WERI-Rb-1 (cell line): Measurements from ENCODE around the gene ADCY5.

Experiments
- DNase-seq: peaks from one replicate; pipeline ENCODE4 v3.0.0-alpha.2; 2020
- H3K27ac ChIP-seq: fragments of 250-450 bp; sonication (Bioruptor Pico); 2 replicates; pipeline ENCODE4 v1.5.1; 2020; ENCODE audit warnings: mild to moderate bottlenecking, moderate library complexity
- H3K27me3 ChIP-seq: fragments of 250-450 bp; sonication (Bioruptor Pico); 2 replicates; pipeline ENCODE4 v1.5.1; 2021; ENCODE audit warnings: mild to moderate bottlenecking, low read depth, moderate library complexity; ENCODE audit not compliant: insufficient read depth, severe bottlenecking
- H3K36me3 ChIP-seq: fragments of 250-450 bp; sonication (Bioruptor Pico); 2 replicates; pipeline ENCODE4 v1.5.1; 2020; ENCODE audit warnings: mild to moderate bottlenecking, moderate library complexity
- H3K4me3 ChIP-seq: 2 replicates; pipeline ENCODE4 v1.5.1; 2011; ENCODE audit warnings: low read depth, mild to moderate bottlenecking, control low read depth, low read length
- H3K9me3 ChIP-seq: fragments of 250-450 bp; sonication (Bioruptor Pico); 2 replicates; pipeline ENCODE4 v1.5.1; 2021; ENCODE audit warnings: mild to moderate bottlenecking, moderate library complexity; ENCODE audit not compliant: severe bottlenecking
- TF ChIP-seq, protein P1 (sequence below): IDR thresholded peaks from 2 replicates; pipeline ENCODE4 v1.5.1; 2011; ENCODE audit warnings: low read depth, mild to moderate bottlenecking, control low read depth, inconsistent platforms, low read length

ADCY5 gene

DNA sequence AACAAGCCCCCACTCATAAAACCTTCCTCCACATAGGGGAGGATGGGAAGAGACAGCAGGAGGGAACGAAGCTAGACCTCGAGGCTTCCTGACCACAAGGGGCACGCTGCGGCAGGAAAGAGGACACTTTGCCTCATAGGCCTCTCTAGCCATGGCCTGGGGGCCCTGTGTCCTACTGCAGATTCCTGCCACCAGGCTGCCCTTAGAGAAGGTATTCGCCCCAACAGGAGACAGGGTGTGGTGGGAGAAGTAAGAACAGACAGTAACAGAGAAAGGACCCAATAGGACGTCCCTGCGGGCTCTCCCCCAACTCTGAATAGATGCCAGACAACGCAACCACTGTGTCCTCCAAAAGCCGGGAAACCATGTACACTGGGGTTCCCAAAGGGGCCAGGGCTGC lies 36.8 kb downstream of the ADCY5 start:
- TF ChIP-seq, protein P1, sequence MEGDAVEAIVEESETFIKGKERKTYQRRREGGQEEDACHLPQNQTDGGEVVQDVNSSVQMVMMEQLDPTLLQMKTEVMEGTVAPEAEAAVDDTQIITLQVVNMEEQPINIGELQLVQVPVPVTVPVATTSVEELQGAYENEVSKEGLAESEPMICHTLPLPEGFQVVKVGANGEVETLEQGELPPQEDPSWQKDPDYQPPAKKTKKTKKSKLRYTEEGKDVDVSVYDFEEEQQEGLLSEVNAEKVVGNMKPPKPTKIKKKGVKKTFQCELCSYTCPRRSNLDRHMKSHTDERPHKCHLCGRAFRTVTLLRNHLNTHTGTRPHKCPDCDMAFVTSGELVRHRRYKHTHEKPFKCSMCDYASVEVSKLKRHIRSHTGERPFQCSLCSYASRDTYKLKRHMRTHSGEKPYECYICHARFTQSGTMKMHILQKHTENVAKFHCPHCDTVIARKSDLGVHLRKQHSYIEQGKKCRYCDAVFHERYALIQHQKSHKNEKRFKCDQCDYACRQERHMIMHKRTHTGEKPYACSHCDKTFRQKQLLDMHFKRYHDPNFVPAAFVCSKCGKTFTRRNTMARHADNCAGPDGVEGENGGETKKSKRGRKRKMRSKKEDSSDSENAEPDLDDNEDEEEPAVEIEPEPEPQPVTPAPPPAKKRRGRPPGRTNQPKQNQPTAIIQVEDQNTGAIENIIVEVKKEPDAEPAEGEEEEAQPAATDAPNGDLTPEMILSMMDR = peak; percentile 14; the same call in 1 of the 2 replicates
- H3K27me3 ChIP-seq = no peaks in the 10 kb centered on the region
- DNase-seq = no peak
- H3K36me3 ChIP-seq = no peaks in the 10 kb centered on the region
- no peak overlapping the region for H3K27ac ChIP-seq
- no peak overlapping the region for H3K4me3 ChIP-seq
- H3K9me3 ChIP-seq = no peaks in the 10 kb centered on the region

DNA sequence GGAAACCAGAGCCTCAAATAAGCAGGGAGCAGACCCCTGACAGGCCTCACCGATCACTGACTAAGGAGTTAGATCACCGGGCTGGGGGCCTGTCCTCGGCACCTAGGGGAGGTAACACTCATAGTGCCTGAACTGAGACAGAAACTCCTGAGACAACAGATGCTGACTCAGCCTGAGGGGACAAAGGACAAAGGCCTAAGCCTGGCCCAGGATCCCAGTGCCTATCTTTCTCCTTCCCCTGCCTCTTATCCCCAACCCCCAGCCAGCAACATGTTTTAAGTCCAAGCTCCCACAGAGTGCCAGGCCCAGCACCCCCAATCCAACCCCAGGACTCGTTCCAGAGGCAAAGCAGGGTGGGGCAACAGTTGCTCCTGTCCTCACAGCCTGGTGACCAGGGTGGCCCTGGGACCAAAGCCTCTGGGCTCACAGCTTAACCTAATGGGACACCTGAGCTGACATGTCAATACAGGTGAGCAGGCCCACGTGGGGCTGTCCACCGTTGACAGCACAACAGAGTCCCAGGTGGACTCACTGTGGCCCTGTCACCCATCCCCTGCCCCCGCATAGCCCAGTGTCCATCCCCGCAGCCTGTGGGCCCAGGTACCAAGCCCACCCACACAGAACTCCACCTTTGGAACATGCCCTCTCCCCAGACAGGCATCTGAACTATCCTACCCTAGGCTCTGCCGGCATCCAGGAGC lies 37.4 kb downstream of the ADCY5 start:
- no peaks in the 10 kb centered on the region for H3K27me3 ChIP-seq
- no peak overlapping the region for H3K4me3 ChIP-seq
- TF ChIP-seq, protein P1 = no peak
- DNase-seq = no peak
- no peaks in the 10 kb centered on the region for H3K9me3 ChIP-seq
- H3K36me3 ChIP-seq = no peaks in the 10 kb centered on the region
- no peak overlapping the region for H3K27ac ChIP-seq

DNA sequence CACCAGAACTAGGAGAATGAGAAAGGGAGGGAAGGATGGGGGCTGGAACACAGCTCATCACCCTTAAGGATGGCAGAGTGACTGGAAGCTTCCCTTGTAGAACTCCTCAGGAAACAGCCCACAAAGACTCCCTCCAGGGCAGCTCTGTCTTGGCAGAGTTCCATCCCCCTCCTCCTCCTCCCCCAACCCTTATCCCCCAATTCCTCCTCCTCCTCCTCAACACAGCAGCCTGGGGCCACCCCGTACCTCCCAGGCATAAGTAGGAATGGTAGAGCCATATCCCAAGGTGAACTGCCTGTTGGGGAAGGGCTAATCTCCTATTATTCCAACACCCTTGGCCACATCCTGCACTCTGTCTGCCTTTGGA lies 38.8 kb downstream of the ADCY5 start:
- no peak overlapping the region for H3K4me3 ChIP-seq
- TF ChIP-seq, protein P1 = no peak
- no peaks in the 10 kb centered on the region for H3K27me3 ChIP-seq
- DNase-seq = no peak
- H3K36me3 ChIP-seq = no peaks in the 10 kb centered on the region
- no peak overlapping the region for H3K27ac ChIP-seq
- H3K9me3 ChIP-seq = no peaks in the 10 kb centered on the region

DNA sequence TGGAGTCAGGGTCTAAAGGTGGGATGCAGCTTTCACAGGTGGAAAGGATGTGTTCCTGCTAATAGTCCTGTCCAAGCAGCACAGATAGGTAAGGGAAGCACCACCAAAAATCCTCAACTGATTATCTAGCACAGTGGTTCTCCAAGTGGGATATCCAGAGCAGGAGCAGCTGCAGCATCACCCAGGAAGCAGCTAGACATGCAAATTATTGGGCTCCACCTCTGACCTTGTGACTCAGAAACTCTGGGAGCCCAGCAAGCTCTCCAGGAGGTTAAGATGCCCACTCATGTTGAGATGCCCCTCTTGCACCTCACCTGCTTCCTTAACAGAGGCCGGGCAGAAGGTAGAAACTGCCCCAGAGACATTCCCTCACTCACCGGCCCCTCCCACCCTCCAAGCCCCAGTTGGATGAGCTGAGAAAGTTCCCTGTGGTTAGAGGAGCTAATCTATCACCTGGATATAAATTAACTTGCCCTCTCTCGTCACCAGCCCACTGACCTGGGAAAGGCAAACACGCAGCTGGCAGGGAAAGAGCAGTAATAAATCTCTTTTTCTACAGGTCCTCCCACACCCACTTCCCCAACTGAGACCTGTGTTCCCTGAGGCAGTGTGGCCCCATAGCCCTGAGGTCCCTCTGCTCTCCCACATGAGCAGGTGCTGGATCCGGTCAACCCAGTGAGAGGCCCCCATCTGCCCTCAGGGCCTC lies 39.3 kb downstream of the ADCY5 start:
- no peaks in the 10 kb centered on the region for H3K36me3 ChIP-seq
- DNase-seq = no peak
- TF ChIP-seq, protein P1 = no peak
- H3K9me3 ChIP-seq = no peaks in the 10 kb centered on the region
- no peak overlapping the region for H3K27ac ChIP-seq
- no peaks in the 10 kb centered on the region for H3K27me3 ChIP-seq
- H3K4me3 ChIP-seq = no peak overlapping the region

DNA sequence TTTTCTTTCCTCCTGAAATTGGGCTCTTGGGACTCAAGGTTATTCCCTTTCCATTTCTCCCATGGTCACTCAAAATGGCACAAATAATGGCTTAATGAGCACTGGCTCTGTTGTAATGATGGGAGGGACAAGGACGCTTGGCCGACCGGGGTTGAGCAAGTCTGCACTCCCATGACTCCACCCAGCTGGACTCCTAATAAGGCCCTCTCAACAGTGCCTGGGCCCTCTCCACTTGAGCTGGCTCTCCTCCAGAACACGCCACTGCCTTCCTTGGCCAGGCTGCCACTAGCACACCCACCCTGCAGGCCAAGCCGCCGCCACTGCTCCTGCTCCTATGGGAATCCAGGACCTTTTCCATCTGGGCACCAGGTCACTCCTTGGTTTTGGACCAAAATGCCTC lies 42.3 kb downstream of the ADCY5 start:
- H3K27me3 ChIP-seq = no peaks in the 10 kb centered on the region
- H3K27ac ChIP-seq = no peak overlapping the region
- no peaks in the 10 kb centered on the region for H3K36me3 ChIP-seq
- no peaks in the 10 kb centered on the region for H3K9me3 ChIP-seq
- H3K4me3 ChIP-seq = no peak overlapping the region
- DNase-seq = no peak
- TF ChIP-seq, protein P1 = no peak
